ENCODE results near the gene U2AF2.

- TF ChIP-seq, protein P1, sequence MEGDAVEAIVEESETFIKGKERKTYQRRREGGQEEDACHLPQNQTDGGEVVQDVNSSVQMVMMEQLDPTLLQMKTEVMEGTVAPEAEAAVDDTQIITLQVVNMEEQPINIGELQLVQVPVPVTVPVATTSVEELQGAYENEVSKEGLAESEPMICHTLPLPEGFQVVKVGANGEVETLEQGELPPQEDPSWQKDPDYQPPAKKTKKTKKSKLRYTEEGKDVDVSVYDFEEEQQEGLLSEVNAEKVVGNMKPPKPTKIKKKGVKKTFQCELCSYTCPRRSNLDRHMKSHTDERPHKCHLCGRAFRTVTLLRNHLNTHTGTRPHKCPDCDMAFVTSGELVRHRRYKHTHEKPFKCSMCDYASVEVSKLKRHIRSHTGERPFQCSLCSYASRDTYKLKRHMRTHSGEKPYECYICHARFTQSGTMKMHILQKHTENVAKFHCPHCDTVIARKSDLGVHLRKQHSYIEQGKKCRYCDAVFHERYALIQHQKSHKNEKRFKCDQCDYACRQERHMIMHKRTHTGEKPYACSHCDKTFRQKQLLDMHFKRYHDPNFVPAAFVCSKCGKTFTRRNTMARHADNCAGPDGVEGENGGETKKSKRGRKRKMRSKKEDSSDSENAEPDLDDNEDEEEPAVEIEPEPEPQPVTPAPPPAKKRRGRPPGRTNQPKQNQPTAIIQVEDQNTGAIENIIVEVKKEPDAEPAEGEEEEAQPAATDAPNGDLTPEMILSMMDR (IDR thresholded peaks at IDR 0.05): no peak
- TF ChIP-seq POLR2A (IDR thresholded peaks at IDR 0.05): no peak
These were observed 13.1 kb downstream of the U2AF2 start for GRCh38 chr19:55667958-55668357.

All from lower leg skin (tissue), 3 donors.